GM06990 (cell line): Measurements from ENCODE around the gene GSTO2.

Experiments
- DNase-seq: peaks from one replicate; pipeline ENCODE4 v3.0.0-alpha.2; 2011; ENCODE audit not compliant: insufficient read length; ENCODE audit errors: extremely low read depth
- H3K27me3 ChIP-seq: replicated peaks from 2 replicates; pipeline ENCODE4 v1.6.0; 2011; ENCODE audit warnings: low read length; ENCODE audit not compliant: control insufficient read depth, insufficient read depth
- H3K36me3 ChIP-seq: 2 replicates; pipeline ENCODE4 v1.5.1; 2011; ENCODE audit warnings: low read length; ENCODE audit not compliant: control insufficient read depth, insufficient read depth
- H3K4me3 ChIP-seq: replicated peaks from 2 replicates; pipeline ENCODE4 v1.5.1; 2011; ENCODE audit warnings: low read depth, mild to moderate bottlenecking, control low read depth, low read length
- TF ChIP-seq, protein P1 (sequence below): IDR thresholded peaks from 2 replicates; pipeline ENCODE4 v1.5.1; 2011; ENCODE audit warnings: low read length, control low read depth, mild to moderate bottlenecking, inconsistent platforms; ENCODE audit not compliant: insufficient read depth, poor library complexity, severe bottlenecking

Gene GSTO2

DNA sequence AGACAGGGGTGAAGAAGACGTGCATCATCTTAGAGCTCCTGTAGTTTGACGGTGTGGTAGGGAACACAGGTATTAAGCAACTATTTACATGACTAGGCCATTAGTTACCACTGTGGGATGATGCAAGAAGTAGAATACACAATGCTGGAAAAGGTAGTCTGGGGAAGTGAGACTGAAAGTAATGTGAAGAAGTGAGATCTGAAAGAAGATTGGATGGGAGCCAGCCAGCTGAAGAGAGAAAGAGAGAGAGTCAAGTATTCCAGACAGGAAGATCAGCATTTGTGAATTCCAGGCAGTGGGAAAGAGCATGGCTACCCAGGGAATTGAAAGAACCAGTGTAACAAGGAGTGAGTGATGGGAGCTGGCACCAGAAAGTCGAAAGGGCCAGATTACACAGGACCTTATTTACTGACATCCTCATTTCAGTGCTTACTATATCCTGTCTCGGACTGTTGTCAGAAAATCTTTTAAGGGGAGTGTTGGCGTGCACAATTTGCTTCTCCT, 80.7 kb downstream of the GSTO2 start:
- TF ChIP-seq, protein P1, sequence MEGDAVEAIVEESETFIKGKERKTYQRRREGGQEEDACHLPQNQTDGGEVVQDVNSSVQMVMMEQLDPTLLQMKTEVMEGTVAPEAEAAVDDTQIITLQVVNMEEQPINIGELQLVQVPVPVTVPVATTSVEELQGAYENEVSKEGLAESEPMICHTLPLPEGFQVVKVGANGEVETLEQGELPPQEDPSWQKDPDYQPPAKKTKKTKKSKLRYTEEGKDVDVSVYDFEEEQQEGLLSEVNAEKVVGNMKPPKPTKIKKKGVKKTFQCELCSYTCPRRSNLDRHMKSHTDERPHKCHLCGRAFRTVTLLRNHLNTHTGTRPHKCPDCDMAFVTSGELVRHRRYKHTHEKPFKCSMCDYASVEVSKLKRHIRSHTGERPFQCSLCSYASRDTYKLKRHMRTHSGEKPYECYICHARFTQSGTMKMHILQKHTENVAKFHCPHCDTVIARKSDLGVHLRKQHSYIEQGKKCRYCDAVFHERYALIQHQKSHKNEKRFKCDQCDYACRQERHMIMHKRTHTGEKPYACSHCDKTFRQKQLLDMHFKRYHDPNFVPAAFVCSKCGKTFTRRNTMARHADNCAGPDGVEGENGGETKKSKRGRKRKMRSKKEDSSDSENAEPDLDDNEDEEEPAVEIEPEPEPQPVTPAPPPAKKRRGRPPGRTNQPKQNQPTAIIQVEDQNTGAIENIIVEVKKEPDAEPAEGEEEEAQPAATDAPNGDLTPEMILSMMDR, result no peak
- Histone ChIP-seq H3K27me3 (no peaks in the 10 kb centered on the region), H3K4me3 (peak overlapping the region; percentile 19; the same call in 1 of the 2 replicates), H3K36me3 (no peaks in the 10 kb centered on the region)
- DNase-seq, result peak; percentile 41

DNA sequence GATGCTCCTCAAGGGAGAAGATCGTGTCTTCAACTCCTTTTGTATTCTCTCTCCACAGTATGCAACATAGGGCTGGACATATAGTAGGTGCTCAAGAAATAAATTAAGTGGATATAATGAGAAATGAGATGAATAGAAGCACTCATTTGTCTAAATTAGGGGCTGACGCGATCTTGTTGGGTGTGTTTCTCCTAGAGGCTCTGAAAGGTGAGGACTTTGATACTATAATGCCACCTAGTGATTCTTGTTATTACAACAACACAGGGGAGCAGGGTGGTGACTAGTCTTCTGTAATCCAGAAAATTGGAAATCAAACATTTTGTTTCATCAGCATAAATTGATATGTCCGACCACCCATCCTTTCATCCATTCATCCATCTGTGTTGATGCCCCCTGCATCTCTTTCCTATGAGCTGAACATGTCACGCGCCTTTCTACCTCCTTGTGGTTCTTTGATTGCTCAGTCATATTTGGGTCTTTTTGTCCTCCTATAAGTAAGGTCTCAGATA, 81.2 kb downstream of the GSTO2 start:
- TF ChIP-seq, protein P1, result peak; percentile 53
- Histone ChIP-seq H3K27me3 (no peaks in the 10 kb centered on the region), H3K4me3 (peak overlapping the region; percentile 19; the same call in 1 of the 2 replicates), H3K36me3 (no peaks in the 10 kb centered on the region)
- peak; percentile 33 for DNase-seq

DNA sequence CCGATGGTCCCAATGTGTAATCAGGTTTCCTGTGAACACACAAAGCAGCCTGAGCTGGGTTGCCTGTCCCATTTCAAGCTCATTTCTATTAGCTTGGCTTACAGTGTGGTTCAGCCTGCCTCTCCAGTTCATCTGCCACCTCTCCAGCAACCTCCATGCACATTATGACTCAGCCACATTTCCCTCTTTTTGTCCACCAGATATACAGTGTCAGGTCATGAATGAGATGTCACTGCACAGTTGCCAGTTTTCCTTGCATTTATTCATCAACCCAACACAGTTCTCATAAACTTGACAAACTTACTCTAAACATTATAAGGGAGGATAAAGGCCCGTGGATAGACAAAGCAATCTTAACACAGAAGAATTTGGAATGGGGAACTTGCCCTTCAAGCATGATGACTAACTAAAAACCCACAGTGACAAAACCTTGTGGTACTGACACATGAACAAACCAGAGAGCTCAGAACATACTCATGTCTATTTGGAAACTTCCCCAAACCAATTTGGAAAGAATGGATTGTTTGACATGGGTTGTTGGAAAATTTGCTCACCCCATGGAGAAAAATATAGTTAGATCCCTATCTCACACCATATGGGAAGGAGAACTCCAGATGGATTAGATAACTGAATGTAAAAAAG, 82.2 kb downstream of the GSTO2 start:
- no peak for DNase-seq
- TF ChIP-seq, protein P1, result no peak
- H3K4me3 ChIP-seq, result no peak overlapping the region
- H3K36me3 ChIP-seq, result no peaks in the 10 kb centered on the region
- no peaks in the 10 kb centered on the region for H3K27me3 ChIP-seq

DNA sequence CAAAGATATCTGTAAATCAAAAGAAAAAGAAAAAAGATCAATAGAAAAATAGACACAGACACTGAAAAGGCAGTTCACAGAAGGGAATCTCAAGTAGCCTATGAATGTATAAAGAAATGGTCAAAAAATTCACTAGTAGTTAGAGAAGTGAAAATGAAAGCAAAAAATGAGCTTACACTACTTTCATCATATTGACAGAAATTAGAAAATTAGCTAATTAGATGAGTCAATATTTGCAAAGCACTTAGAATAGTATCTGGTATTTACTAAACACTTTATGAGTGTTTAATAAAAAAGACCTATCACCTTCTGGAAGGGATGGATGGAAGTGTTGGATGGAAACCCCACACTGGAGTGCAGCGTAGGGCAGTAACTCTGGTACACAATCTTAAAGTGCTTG, 82.9 kb downstream of the GSTO2 start:
- Histone ChIP-seq H3K36me3 (no peaks in the 10 kb centered on the region), H3K4me3 (0 out of 2 replicates have a peak overlapping the region, but pooled peaks have one; percentile 14)
- DNase-seq, result no peak

DNA sequence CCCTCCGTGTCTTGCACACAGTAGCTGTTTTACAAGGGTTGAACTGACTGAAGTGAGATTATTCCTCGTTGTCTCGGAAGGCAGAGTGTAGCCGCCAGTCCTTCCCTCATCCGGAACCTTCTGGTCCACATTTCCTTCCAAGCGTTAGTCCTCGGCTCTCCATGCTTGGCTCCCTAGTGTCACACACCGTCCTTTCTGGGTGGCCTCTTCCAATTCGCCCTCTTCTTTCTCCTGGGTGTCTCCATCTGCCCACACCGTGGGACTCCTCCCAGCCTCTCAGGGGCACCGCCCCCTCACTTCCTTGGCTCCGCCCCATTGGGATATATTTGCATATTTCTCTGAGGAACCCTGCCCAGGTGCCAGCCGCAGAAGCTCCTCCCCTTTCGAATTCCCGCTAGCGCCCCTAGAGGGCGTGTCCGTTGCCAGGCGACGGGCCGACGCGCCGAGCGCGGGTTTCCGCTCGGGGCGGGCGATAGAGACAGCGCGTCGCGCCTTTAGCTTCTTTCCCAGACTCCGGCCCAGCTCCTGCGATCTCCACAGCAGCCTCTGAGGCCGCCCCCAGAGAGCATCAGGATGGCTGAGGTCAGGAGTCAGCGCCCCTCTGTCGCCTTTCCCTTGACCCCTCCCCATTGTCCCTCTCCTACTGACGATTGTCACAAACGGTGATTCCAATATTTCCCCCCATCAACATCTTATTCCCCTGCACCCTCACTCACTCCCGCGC, 84.5 kb downstream of the GSTO2 start, which contains the start of gene CFAP58:
CFAP58 (plus strand) TSS at position 509 of the 724 bp plus-strand sequence; CDS start at position 574, 65 bp downstream.
- no peaks in the 10 kb centered on the region for H3K36me3 ChIP-seq
- peak; percentile 87 for DNase-seq
- no peaks in the 10 kb centered on the region for H3K27me3 ChIP-seq
- TF ChIP-seq, protein P1, result peak; percentile 82
- peak within 1 kb of the TSS; percentile 53 for H3K4me3 ChIP-seq

More for the DNA sequence above, 82.9 kb downstream of the GSTO2 start:
- TF ChIP-seq, protein P1, result no peak
- H3K27me3 ChIP-seq, result no peaks in the 10 kb centered on the region
